ENCODE results near the gene NOX4.
A peak's percentile ranks its signal among the peaks of the same experiment; 100 is the strongest.
"Not testable (repeated sequence)": the region's sequence is repeated elsewhere in the genome, so short reads cannot be mapped to it uniquely, and the experiment has no call there.

The NOX4 gene

DNA sequence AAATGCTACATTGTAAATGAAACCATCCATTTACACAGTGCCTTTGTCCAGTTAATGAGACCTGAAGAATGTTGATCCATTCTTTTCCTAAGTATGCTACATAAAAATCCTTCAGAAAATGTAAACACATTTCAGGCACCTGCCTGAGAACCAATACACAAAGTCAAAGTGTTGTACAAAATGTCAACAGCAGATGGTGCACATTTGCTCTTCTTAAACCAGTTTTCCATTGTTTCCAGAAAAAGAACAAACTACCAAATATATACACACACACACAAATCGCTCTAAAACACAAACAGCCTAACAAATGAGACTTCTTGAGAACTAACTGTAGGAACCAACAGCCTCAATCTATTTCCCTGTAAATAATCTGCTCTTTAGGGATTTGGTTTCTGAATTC is 157.5 kb downstream of the NOX4 start:
- CTCF ChIA-PET, result interaction anchor here (1.0 kb wide), 1 partner anchor 238 kb away, joined by 3 read pairs; no protein-coding TSS in a partner anchor
- DNase-seq (ENCODE audit: low read depth, low spot score); POLR2A ChIA-PET; H3K4me3 ChIP-seq (ENCODE audit: low read depth, low read length): not testable (repeated sequence)

GRCh38 chr11:89331940-89332339 is 159.2 kb downstream of the NOX4 start:
- DNase-seq (ENCODE audit: low read depth, low spot score); H3K4me3 ChIP-seq (ENCODE audit: low read depth, low read length); POLR2A ChIA-PET: not testable (repeated sequence)
- CTCF ChIA-PET, result interaction anchor here (1.2 kb wide), 2 partner anchors 281 to 283 kb away, joined by 3 read pairs; no protein-coding TSS in a partner anchor

GRCh38 chr11:89327885-89328284 is 163.3 kb downstream of the NOX4 start:
- DNase-seq (ENCODE audit: low read depth, low spot score), result no peak
- no peak overlapping the region for H3K4me3 ChIP-seq (ENCODE audit: low read depth, low read length)
- TF ChIP-seq, protein P1, sequence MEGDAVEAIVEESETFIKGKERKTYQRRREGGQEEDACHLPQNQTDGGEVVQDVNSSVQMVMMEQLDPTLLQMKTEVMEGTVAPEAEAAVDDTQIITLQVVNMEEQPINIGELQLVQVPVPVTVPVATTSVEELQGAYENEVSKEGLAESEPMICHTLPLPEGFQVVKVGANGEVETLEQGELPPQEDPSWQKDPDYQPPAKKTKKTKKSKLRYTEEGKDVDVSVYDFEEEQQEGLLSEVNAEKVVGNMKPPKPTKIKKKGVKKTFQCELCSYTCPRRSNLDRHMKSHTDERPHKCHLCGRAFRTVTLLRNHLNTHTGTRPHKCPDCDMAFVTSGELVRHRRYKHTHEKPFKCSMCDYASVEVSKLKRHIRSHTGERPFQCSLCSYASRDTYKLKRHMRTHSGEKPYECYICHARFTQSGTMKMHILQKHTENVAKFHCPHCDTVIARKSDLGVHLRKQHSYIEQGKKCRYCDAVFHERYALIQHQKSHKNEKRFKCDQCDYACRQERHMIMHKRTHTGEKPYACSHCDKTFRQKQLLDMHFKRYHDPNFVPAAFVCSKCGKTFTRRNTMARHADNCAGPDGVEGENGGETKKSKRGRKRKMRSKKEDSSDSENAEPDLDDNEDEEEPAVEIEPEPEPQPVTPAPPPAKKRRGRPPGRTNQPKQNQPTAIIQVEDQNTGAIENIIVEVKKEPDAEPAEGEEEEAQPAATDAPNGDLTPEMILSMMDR (IDR thresholded peaks at IDR 0.05; ENCODE audit: insufficient read depth, low read length, missing control alignments), result no peak
- CTCF ChIA-PET, result no interaction called here
- POLR2A ChIA-PET, result no interaction called here

DNA sequence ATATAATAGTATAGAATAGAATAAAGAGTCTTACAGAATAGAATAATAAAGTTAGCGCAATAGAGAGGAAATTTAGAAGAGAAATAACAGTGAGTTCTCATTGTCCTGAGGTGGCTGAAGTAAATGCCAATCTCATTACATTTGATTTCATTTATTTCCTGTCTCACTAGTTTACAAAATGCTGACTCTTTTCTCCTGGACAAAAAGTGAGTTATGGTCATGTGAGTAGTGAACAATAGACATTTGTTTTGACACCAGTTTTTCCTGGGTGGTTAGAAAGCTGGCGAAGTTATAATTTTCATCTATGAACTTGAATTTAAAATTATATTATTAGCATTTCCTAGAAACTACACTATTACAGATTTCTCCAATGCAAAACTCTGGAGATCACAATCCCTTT is 169.8 kb downstream of the NOX4 start:
- TF ChIP-seq, protein P1 (IDR thresholded peaks at IDR 0.05; ENCODE audit: insufficient read depth, low read length, missing control alignments), result no peak
- DNase-seq (ENCODE audit: low read depth, low spot score), result no peak
- H3K4me3 ChIP-seq (ENCODE audit: low read depth, low read length), result no peak overlapping the region
- ChIA-PET POLR2A (no interaction called here), CTCF (no interaction called here)

DNA sequence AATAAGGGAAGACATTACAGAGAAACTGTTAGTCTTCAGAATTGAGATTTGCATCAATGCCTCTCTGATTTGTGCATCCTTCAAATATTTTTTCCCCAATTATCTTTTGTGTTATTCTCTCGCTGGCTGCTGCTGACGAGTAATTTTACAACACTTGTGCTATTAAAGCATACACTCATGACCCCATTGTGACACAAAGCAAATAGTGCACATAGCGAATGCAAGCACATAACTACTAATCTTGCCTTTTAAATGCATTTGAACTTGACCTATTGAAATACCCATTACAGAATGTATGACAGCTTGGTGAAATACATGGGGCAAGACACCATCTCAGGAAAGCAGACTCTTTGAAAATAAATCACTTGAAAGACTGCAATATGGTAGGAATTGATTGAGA is 180.6 kb downstream of the NOX4 start:
- POLR2A ChIA-PET; DNase-seq (ENCODE audit: low read depth, low spot score); H3K4me3 ChIP-seq (ENCODE audit: low read depth, low read length); CTCF ChIA-PET: not testable (repeated sequence)

DNA sequence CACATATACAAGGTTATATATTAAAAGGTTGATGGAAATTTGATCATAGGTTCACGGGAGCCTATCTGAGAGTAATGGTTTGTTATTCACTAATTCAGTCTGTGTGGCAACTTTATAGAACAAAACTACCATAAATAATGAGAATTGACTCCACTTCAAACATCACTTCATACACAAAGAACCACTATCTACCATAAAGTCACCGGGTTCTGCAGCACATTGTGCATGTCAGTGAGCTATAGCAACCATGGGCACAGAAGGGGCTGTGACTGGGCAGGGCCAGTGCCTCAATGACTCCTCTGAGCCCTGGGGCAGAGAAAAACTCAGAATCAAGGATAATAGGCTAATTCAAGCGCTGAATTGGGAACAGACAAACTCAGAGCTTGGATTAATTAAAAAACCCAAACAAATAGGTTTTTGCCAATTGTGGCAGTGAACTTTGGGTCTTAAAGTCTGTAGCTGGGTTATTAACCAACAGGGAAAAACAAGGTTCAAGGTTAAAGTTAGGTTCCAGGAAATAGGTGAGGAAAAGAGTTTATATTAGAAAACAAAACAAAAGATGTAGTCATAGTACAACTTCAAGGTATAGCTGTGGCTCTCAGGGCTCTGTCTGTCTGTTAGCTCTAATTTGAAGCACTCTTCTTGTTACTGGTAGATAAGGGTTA is 181.7 kb downstream of the NOX4 start:
- DNase-seq (ENCODE audit: low read depth, low spot score); CTCF ChIA-PET; H3K4me3 ChIP-seq (ENCODE audit: low read depth, low read length); POLR2A ChIA-PET: not testable (repeated sequence)

GRCh38 chr11:89308272-89308671 is 182.9 kb downstream of the NOX4 start:
- CTCF ChIA-PET, result not testable (repeated sequence)

DNA sequence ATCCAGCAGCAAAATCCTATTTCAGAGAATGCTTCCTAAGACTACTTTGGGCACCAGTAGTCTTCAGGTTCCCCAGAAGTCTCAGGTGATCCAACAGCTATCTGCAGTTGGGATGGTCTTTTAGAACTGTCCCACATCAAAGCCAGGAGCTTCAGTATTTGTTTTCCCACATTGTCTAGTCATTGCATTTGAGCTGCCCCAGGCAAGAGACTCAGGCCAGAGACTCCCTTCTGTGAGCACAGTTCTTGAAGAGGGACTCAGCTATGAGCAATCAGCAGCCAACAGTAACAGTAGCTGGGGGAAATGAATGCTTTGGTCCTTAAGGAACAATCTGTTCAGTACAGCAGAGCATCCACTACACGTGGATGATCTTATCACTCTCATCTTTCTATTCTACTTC is 188.1 kb downstream of the NOX4 start:
- CTCF ChIA-PET; POLR2A ChIA-PET; DNase-seq (ENCODE audit: low read depth, low spot score); H3K4me3 ChIP-seq (ENCODE audit: low read depth, low read length): not testable (repeated sequence)

More at GRCh38 chr11:89308272-89308671, 182.9 kb downstream of the NOX4 start:
- POLR2A ChIA-PET; DNase-seq (ENCODE audit: low read depth, low spot score); H3K4me3 ChIP-seq (ENCODE audit: low read depth, low read length): not testable (repeated sequence)

DNA sequence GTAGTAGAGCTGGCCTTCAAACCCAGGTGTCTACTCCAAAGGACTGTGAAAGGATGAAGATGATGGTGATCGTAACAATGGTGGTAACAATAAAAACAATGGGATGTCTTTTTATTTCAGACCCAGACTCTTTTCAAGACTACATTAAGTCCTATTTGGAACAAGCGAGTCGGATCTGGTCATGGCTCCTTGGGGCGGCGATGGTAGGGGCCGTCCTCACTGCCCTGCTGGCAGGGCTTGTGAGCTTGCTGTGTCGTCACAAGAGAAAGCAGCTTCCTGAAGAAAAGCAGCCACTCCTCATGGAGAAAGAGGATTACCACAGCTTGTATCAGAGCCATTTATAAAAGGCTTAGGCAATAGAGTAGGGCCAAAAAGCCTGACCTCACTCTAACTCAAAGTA is 196.2 kb downstream of the NOX4 start:
- CTCF ChIA-PET; DNase-seq (ENCODE audit: low read depth, low spot score); H3K4me3 ChIP-seq (ENCODE audit: low read depth, low read length); POLR2A ChIA-PET: not testable (repeated sequence)

- TF ChIP-seq, protein P1 (IDR thresholded peaks at IDR 0.05; ENCODE audit: insufficient read depth, low read length, missing control alignments), result no peak
- ChIA-PET POLR2A (no interaction called here), CTCF (no interaction called here)
- DNase-seq (ENCODE audit: low read depth, low spot score), result no peak
- H3K4me3 ChIP-seq (ENCODE audit: low read depth, low read length), result peak overlapping the region; percentile 18
Observed at GRCh38 chr11:89293965-89294679, 197.1 kb downstream of the NOX4 start.

DNA sequence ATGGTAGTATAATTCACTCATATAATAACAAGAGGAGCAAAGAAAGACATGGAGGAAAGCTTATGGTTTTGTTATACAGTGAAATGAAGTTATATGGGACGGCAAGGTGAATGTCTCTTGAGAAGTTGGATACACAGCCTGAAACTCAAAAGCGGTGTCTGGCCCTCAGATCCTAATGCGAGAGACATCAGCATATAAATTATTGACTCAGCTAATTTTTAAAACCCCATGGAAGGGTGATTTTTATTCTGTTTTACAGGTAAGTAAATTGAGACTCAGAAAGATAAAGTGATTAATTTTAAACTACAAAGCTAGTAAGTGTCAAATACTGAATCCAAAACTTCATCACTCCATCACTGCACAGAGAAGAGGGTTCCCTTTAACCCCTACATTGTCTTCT is 203.2 kb downstream of the NOX4 start:
- POLR2A ChIA-PET; H3K4me3 ChIP-seq (ENCODE audit: low read depth, low read length); CTCF ChIA-PET; DNase-seq (ENCODE audit: low read depth, low spot score): not testable (repeated sequence)

GRCh38 chr11:89286601-89287000 is 204.6 kb downstream of the NOX4 start:
- H3K4me3 ChIP-seq (ENCODE audit: low read depth, low read length); DNase-seq (ENCODE audit: low read depth, low spot score); CTCF ChIA-PET; POLR2A ChIA-PET: not testable (repeated sequence)

DNA sequence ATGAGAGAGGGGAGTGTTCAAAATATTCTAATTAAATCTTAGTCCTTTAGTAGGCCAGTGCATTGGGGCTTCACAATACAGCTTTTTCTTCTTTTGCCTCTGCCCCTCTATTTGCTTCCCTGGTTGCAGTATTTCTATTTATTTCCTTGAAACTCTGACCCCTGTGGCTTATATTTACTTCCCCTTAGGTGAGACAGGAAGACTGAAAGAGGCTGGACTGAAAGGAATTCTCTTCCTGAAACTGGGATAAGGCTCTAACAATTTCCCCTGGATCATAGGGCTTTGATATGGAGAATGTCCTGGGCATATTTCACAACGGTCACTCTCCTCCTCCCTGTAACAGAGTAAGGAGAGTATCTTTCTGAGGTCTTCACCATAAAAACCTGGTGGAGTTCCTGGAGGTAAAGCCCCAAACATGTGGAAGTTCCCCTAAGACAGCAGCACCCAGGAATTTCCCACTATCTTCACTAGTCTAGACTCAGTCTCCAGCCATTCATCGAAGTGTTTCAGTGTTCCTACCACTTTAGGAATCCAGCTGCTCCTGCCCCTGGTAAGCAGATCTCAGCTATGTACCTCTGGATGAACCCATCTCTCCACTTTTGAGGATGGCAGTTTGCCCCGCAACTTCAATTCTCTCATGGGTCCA is 210.0 kb downstream of the NOX4 start:
- POLR2A ChIA-PET; DNase-seq (ENCODE audit: low read depth, low spot score); H3K4me3 ChIP-seq (ENCODE audit: low read depth, low read length); CTCF ChIA-PET: not testable (repeated sequence)

Measured in AG04449 (cell line).